ENCODE measurements around the gene INF2.
"Not testable (repeated sequence)": the region's sequence is repeated elsewhere in the genome, so short reads cannot be mapped to it uniquely, and the experiment has no call there.

INF2 gene

DNA sequence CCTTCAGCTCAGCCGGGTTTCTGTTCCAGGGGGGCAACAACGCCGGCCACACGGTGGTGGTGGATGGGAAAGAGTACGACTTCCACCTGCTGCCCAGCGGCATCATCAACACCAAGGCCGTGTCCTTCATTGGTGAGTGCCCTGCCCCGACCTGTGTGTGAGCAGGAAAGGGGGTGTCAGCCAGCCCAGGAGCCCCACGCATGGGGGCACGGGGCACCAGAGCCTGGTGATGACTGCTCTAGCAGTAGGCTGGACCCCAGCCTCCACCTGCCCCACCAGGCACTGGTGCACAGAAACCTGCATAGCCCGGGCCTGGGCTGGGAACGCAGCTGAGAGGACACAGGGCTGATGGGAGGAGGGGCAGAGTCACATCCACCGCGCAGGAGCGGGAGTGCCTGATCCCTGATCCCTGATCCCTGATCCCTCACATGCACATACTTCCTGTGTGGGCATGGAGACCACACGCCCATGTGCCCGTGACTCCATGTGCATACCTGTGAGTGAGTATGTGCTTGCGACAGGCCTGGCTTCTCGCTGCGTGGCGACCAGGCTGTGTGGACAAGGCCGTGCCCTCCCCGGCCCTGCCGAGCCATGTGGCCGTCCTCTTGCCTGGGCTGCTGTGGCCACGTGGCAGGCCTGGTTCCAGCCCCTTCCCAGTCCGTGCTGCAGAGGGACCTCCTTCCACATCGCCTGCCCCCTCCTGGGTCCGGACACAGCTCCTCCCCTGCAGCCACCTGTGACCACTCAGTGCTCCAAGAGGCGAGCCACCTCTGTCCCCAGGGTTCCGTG, 45.8 kb downstream of the INF2 start:
- DNase-seq (ENCODE audit: low spot score): peak; percentile 11

DNA sequence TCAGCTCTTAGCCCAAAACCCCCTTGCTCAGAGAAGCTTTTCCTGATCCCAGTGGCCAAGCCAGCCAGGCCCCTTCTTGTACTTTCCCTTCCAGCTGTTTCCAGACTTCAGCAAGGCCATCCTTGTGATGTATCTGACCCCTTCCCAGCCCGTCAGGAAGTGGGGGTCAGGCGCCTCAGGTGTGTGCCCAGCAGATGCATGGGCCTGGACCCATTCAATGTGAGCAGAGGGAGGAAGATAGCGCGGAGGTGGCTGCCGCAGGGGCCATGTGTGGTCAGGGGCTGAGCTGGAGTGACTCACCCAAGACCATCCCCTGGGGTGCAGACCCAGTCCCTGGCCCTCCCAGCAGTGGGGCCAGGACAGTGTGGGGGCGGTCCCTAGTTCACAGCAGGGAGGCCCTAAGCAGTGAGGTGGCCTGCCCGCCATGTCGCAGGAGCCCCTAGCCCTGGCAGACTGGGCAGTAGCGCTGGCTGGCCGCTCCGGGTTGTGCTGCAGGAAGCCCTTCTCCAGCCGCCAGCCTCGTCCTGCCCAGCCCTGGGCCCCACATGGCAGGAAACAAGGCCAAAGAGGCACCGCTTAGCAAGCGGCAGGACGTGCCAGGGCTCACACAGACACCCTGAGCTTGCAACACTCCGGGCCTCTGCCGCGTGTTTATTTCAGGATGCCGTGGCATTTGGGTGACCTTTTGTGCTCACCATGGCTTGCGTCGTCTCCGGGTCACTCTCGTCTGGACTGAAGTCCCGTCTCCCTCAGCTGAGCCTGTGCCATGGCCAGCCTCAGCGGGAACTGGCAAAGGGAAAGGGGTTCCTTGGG, 46.6 kb downstream of the INF2 start:
- DNase-seq (ENCODE audit: low spot score): peak; percentile 86

DNA sequence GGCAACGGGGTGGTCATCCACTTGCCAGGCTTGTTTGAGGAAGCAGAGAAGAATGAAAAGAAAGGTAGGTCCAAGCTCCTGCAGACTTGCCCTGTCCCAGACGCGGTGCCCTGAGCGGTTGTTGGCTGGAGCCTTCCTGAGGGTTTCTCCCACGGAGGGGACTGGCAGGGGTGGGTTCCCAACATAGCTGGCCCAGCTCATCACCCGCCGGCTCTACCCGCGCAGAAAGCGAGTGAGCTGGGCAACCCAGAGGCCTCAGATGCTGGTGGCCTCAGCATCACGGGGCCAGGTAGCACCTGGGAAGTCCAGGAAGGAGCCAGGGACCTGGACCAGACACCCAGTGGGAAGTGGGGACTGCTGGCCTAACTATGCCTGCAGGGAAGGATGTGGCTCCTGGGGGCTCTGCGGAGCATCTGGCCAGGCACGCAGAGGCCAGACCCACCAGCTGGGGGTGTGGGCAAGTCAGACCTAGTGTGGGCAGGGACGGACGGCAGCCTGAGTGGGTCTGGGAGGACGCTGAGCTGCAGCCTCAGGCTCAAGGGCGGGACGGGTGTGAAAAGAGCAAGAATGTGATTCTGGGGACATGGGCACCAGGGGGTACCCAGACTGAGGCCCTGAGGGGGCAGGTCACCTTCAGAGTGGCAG, 49.1 kb downstream of the INF2 start:
- no peak for DNase-seq (ENCODE audit: low spot score)

DNA sequence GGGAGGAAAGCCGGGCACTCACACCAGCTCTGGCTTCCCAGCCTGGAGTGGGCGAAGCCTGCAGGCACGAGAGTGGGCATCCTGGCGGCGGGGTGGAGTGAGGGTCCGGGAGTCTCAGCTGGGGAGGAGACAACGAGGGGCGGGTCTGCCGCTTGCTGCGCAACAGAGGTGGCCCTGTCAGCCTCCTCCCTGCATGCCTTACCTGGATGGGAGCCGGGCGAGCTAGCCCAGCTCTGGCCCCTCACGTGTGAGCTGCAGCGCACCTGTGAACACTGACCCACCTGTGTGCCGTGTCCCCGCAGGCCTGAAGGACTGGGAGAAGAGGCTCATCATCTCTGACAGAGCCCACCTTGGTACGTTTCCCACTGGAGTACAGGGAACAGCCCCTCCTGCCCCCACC, 49.6 kb downstream of the INF2 start:
- DNase-seq (ENCODE audit: low spot score): no peak

DNA sequence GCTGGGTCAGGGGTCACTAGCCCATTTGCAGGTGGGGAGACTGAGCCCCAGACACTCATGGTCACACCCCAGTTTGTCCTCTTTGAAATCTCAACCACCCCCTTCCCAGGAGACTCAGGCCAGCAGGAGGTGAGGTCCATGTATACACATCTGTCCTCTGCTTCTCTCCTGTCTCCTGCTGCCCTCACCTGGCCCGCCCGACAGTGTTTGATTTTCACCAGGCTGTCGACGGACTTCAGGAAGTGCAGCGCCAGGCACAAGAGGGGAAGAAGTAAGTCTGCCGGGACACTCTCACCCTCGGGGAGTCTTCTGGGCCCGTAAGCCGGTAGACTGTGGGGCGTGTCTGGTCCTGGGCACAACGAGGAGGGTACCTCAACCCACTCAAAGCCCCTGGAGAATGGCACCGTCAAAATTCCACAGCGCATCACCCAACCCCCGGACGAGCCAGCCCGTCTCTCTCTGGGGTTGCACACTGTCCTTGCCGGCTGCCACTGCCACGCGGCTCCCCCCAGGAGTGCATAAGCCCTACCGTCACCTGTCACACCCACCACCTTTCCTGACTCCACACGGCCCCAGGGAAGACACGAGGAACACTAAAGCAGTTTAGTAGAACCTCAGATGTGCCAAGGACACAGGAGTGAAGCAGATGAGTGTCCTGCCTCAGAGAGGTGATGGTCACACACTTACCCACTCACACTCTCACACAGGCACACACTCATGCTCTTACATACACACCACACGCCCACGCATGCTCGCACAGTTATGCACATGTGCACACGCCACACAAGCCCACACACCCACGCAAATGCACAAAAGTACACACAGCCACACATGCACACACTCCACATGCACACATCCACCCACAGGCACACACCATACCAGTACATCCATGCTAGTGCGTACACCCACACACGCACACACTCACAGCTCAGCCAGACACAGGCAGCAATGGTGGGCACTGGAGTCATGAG, 50.4 kb downstream of the INF2 start:
- DNase-seq (ENCODE audit: low spot score): no peak

DNA sequence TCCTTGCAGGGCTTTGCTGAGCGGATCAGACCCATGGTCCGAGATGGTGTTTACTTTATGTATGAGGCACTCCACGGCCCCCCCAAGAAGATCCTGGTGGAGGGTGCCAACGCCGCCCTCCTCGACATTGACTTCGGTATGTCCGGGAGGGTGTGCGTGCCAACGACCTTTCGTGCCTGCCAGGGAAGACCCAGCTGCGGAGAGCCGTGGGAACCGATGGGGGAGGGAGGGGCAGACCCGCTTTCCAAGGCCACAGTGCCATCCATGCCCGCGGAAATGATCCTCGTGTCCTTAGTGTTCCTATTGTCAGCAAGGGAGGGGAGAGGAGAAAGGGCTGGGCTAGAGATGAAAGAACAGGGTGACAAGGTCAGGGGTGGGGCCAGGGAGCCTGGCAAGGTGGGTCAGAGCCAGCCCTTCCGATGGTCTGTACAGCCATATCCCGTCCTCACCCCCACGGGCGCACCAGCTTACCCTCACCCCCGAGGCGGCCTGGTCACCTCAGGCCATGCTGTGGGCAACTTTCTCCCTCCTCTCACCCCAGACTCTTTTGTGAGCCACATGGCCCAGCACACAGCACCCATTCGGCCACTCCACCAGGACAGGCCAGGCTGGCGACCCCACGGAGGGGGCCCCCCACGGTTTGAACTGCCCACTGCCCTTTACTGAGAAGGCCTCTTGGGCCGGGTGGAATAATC, 51.8 kb downstream of the INF2 start:
- no peak for DNase-seq (ENCODE audit: low spot score)

DNA sequence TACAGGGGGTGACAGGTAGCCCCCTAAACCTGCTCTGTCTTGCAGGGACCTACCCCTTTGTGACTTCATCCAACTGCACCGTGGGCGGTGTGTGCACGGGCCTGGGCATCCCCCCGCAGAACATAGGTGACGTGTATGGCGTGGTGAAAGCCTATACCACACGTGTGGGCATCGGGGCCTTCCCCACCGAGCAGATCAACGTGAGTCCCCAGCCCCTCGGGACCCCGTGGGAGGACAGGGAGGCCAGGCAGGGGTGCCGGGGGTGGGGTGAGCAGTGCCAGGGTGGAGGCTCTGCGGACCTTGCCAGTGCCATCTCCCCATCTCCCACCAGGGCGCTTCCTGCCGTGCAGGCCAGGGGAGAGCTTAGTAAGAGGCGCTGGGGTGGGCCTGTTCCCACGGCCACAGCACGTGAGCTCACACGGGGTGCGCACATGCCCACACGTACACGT, 52.4 kb downstream of the INF2 start:
- DNase-seq (ENCODE audit: low spot score): no peak

DNA sequence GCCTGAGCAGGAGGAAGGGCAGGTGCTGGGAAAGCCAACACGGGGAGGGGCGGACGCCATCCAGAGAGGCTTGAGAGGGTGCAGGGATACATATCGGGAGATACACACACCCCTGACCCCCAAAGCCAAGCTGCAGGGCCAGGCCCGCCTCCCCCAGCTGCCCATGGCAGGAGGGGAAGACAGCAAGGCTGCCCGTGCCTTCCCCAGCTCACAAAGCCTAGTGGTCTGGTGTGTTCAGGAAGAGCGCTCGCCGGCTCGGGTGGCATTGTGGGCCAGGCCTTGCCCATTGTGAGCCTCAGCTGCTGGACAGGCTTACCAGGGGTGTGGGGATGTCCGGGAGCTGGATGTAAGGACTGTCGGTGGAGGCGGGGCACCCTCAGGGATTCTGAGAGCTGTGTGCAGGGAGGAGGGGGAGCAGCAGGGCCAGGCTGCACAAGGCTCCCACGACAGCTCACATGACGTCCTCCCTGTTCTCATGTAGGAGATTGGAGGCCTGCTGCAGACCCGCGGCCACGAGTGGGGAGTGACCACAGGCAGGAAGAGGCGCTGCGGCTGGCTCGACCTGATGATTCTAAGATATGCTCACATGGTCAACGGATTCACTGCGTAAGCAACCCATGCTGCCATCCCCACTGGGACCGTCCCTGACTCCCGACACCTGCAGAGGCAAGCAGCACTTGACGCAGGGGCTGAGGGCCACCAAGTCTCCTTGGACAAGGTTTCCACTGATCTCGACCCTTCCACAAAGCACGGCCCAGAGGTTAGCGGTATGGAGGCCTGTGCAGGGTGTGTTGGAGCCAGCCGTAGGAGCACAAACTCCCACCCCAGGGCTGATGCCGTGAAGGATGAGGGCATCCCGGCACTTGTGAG, 53.4 kb downstream of the INF2 start:
- DNase-seq (ENCODE audit: low spot score): no peak

DNA sequence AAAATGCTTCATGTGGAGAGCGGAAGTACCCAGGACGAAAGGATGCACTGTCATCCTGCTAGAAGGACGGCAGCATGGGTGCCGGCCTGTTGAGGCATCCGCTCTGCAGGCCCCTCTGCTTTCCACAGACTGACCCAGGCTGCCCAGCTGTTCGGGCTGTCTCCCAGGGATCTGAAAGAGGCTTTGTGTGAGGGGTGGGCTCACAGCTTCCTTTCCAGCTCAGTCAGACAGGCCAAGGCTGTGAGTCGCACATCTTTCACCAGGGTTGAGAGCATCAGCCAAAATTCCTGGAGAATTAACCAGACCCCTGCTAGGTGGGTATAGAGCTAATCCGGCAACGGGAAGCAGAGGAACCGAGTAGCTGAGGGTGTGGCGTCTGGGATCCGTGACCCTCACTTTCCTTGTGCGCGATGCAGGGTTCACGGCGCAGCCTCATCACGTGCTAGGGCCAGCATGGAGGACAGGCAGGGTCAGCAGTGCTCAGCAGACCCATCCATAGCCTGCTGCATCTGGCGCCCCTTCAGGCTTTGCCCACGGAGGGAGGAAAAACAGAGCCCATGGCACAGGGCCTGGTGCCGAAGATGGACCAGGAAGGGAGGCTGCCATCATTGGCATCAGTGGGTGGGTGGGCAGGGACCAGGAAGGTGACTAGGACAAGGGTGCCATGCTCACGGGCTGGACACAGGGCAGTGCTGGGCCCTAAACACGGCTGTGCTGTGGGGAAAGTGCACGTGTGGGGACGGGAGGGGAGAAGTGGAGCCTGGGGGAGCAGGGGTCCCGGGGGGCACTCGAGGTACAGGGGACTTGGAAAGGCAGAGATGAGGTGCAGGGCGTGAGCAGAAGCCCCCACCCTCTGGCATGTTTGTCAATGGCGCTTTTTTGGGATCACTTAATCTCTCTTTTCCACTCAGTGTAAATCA, 54.3 kb downstream of the INF2 start:
- peak; percentile 62 for DNase-seq (ENCODE audit: low spot score)

DNA sequence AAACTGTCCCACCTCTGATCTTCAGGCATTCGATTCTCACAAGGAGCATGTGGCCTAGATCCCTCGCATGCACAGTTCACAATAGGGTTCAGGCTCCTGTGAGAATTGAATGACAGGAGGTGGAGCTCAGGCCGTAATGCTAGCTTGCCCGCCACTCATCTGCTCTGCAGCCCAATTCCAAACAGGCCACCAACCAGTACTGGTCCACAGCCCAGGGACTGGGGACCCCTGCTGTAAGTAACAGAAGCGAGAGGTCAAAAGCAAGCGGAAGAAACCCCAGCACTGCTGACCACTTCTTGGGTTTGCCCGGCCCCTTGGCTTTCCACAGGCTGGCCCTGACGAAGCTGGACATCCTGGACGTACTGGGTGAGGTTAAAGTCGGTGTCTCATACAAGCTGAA, 55.1 kb downstream of the INF2 start:
- DNase-seq (ENCODE audit: low spot score): no peak

DNA sequence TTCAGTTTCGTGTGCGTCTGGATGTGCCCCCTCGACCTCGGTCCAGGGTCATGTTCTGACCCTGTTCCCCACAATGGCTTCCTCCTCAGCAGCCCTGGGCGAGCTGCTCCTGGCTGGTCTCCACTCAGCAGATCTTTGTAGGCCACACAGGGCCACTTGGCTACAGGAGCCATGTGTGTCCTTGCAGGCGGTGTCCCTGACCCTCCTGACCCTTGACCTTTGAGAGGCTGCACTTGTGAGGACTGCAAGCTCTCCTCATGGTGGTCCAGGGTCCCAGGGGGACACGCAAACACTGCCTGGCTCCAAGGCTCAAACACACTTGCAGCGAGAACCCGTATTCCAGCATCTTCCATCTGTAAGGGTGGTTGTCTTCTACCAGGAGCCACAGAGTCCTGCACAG, 56.0 kb downstream of the INF2 start:
- no peak for DNase-seq (ENCODE audit: low spot score)

DNA sequence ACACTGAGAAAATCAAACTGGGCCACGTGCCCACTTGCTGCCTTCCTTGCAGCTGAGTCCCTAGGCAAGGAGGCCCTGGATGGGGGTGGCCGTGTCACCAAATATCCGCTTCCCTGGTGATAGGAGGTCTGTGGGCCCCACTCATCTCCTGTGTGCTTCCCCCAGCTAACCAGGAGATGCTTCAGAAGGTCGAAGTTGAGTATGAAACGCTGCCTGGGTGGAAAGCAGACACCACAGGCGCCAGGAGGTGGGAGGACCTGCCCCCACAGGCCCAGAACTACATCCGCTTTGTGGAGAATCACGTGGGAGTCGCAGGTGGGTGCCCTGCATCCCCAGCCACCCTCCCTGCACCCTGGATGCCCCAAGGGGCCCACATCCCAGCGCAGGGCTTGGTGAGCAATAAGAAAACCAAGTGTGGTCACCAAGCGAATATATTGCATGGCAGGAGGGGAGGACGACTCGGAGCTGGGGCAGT, 56.7 kb downstream of the INF2 start:
- DNase-seq (ENCODE audit: low spot score): no peak

DNA sequence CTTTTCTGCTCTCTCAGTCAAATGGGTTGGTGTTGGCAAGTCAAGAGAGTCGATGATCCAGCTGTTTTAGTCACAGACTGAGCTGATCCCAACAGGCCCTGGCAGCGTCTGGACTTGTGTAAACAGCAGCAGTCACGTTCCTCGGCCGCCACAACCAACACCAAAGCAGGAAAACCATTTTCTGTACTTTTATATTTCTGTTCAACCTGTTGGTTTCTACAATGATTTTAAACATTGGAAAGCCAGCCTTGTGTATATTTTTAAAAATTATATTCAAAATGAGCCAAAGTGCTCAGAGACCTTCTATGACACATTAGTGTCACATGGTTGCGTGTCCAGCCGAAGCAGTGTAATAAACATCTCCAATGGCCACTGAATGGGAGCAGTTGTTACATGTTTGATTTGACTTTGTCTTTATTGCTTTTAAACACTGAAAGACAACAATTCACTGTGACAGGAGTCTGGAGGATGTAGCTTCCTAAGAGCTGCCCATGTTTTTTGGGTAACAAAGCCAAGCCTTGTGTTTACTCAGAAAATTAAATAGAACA, 57.6 kb downstream of the INF2 start:
- peak; percentile 84 for DNase-seq (ENCODE audit: low spot score)

DNA sequence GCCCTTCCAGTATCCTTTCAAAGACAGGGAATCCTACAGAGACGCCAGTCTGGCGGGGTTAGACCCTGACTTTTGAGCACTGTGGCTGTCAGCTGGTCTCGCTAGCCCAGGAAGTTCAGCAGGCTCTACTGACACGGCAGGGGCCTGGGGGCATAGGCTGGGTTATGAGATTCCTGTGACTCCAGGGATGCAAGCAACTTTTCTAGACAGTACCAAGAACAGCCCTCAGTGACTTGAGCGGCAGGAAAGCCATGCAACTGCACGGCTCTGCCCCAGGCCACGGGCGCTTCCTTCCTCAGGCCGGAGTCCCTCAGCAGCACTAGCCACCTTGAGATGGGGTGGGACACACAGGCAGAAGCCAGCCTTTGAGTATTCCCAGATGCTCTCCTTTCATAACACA, 58.5 kb downstream of the INF2 start:
- DNase-seq (ENCODE audit: low spot score): no peak

DNA sequence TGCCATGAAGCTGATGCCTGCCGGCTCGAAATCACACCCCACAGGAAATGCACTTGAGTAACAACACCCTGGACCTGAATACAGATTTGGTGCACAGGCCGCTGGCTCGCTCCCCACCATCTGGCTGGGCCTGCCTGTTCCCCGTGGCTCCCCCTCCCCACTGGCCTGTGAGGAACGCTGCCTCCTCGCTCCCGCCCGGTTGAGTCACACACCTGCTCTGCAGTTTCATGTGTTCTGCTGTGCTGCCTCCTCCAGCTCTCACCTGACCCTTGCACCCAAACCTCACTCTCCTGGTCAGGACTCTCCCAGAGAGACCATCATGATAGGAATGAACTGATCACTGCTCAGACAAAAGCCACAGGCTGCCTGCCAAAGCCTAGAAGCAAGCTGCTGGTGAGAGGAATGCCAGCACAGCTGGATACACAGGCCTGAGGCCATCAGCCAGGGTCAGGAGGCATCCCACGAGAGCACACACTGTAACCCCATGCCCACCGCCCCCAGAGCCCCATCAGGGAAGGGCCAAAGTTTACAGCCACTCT, 59.8 kb downstream of the INF2 start:
- DNase-seq (ENCODE audit: low spot score): peak; percentile 74

DNA sequence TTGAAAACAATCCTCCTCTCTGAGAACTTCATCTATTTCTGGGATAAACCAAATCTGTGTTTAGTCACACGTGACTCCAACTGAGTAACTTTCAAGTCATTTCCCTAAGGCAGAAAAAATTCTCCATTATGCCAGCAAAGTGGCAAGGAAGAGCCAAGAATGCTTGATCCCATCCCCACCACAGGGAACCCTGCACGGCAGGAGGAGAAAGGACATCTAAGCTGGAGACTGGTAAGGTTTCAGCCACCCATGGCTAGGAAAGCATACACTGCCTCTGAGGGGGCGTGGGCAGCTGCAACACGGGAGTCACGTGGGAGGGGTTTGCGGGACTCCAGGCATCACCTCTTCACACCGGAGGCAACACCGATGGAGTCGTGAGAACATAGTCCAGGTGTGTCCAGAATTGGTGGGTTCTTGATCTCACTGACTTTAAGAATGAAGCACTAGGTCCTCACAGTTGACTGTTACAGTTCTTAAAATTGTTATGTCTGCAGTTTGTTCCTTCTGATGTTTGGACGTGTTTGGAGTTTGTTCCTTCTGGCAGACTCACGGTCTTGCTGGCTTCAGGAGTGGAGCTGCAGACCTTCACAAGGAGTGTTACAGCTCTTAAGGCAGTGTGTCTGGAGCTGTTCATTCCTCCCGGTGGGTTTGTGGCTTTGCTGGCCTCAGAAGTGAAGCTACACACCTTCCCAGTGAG, 60.8 kb downstream of the INF2 start:
- DNase-seq (ENCODE audit: low spot score): no peak

DNA sequence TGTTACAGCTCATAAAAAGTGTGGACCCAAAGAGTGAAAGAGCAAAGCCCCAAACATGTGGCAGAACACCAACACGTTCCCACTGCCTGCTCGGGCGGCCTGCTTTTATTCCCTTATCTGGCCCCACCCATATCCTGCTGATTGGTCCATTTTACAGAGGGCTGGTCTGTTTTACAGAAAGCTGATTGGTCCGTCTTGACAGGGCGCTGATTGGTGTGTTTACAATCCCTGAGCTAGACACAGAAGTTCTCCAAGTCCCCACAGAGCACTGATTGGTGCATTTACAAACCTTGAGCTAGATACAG, 61.3 kb downstream of the INF2 start:
- not testable (repeated sequence) for DNase-seq (ENCODE audit: low spot score)
